ENCODE results near the gene SLFN12L. TPM values are rescaled to one million over a fixed set of nuclear protein-coding genes. Genes with fewer than 3 reads are reported as not detected.

SLFN12L gene
- total and polyA plus RNA-seq, 2 donors: 1.2 to 3.7 TPM

- peaks cover 2 to 27% of the 10 kb centered on the region in 2 donors for H3K4me1 ChIP-seq (ENCODE audit: control insufficient read depth in 2 of 2, insufficient read depth in 2 of 2, low read length in 2 of 2)
- H3K36me3 ChIP-seq (ENCODE audit: control insufficient read depth in 2 of 2, insufficient read depth in 2 of 2, low read length in 1 of 2): no peaks in the 10 kb centered on the region
- peaks cover 50 to 88% of the 10 kb centered on the region in 2 donors for H3K27me3 ChIP-seq (ENCODE audit: control insufficient read depth in 2 of 2, insufficient read depth in 1 of 2, low read length in 1 of 2)
- no peak overlapping the region for H3K27ac ChIP-seq (ENCODE audit: low read depth in 1 of 2, low read length in 1 of 2)
- peaks cover 1 to 7% of the 10 kb centered on the region in 2 donors for H3K9me3 ChIP-seq (ENCODE audit: control insufficient read depth in 2 of 2, insufficient read depth in 1 of 2, low read length in 1 of 2)
- peak in 1 of 9 donors; percentile 11 for DNase-seq (ENCODE audit: low read depth in 6 of 9, low spot score in 9 of 9)
- 29% methylated on average over 30 of the region's 30 CpGs for WGBS
- no peak overlapping the region for H3K4me3 ChIP-seq (ENCODE audit: low read length in 2 of 2)
These were observed 40.8 kb downstream of the SLFN12L start for GRCh38 chr17:35496451-35497290.

GRCh38 chr17:35493040-35493439 lies 44.4 kb downstream of the SLFN12L start:
- Histone ChIP-seq H3K9me3 (ENCODE audit: control insufficient read depth in 2 of 2, insufficient read depth in 1 of 2, low read length in 1 of 2) (peaks cover 3 to 20% of the 10 kb centered on the region in 2 donors), H3K36me3 (ENCODE audit: control insufficient read depth in 2 of 2, insufficient read depth in 2 of 2, low read length in 1 of 2) (no peaks in the 10 kb centered on the region), H3K4me3 (ENCODE audit: low read length in 2 of 2) (no peak overlapping the region), H3K27me3 (ENCODE audit: control insufficient read depth in 2 of 2, insufficient read depth in 1 of 2, low read length in 1 of 2) (peaks cover 70 to 98% of the 10 kb centered on the region in 2 donors), H3K4me1 (ENCODE audit: control insufficient read depth in 2 of 2, insufficient read depth in 2 of 2, low read length in 2 of 2) (peaks cover under 1 to 34% of the 10 kb centered on the region in 2 donors), H3K27ac (ENCODE audit: low read depth in 1 of 2, low read length in 1 of 2) (no peak overlapping the region)
- no peak for DNase-seq (ENCODE audit: low read depth in 6 of 9, low spot score in 9 of 9)
- WGBS: 4% methylated on average over 2 of the region's 2 CpGs

GRCh38 chr17:35491417-35491816 lies 46.1 kb downstream of the SLFN12L start:
- H3K36me3 ChIP-seq (ENCODE audit: control insufficient read depth in 2 of 2, insufficient read depth in 2 of 2, low read length in 1 of 2): no peaks in the 10 kb centered on the region
- H3K27me3 ChIP-seq (ENCODE audit: control insufficient read depth in 2 of 2, insufficient read depth in 1 of 2, low read length in 1 of 2): peaks cover 54 to 98% of the 10 kb centered on the region in 2 donors
- no peak overlapping the region for H3K27ac ChIP-seq (ENCODE audit: low read depth in 1 of 2, low read length in 1 of 2)
- H3K4me1 ChIP-seq (ENCODE audit: control insufficient read depth in 2 of 2, insufficient read depth in 2 of 2, low read length in 2 of 2): peaks cover 4 to 42% of the 10 kb centered on the region in 2 donors
- peaks cover 3 to 17% of the 10 kb centered on the region in 2 donors for H3K9me3 ChIP-seq (ENCODE audit: control insufficient read depth in 2 of 2, insufficient read depth in 1 of 2, low read length in 1 of 2)
- 24% methylated on average over 3 of the region's 3 CpGs for WGBS
- no peak for DNase-seq (ENCODE audit: low read depth in 6 of 9, low spot score in 9 of 9)
- no peak overlapping the region for H3K4me3 ChIP-seq (ENCODE audit: low read length in 2 of 2)

- DNase-seq (ENCODE audit: low read depth in 6 of 9, low spot score in 9 of 9): peak in 1 of 9 donors; percentile 17
- WGBS: 10% methylated on average over 18 of the region's 18 CpGs
These were observed 47.5 kb downstream of the SLFN12L start for GRCh38 chr17:35489944-35490343.

DNA sequence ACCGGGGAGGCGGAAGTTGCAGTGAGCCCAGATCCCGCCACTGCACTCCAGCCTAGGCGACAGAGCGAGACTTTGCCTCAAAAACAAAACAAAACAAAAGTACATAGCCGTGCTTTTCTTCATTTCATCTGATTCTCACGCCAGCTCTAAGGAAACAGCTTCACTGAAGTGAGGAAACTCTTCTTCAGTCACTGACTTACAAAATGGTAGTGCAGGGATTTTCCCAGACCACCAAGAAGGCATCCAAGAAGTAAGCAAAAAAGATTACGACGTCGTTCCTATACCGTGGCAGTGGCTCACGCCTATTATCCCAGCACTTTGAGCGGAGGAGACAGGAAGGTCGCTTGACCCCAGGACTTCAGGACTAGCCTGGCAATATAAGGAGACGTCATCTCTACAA lies 48.5 kb downstream of the SLFN12L start:
- Histone ChIP-seq H3K36me3 (ENCODE audit: control insufficient read depth in 2 of 2, insufficient read depth in 2 of 2, low read length in 1 of 2) (no peaks in the 10 kb centered on the region), H3K27ac (ENCODE audit: low read depth in 1 of 2, low read length in 1 of 2) (no peak overlapping the region), H3K27me3 (ENCODE audit: control insufficient read depth in 2 of 2, insufficient read depth in 1 of 2, low read length in 1 of 2) (peaks cover 38 to 81% of the 10 kb centered on the region in 2 donors), H3K9me3 (ENCODE audit: control insufficient read depth in 2 of 2, insufficient read depth in 1 of 2, low read length in 1 of 2) (peaks cover 1 to 13% of the 10 kb centered on the region in 2 donors), H3K4me1 (ENCODE audit: control insufficient read depth in 2 of 2, insufficient read depth in 2 of 2, low read length in 2 of 2) (peaks cover 4 to 33% of the 10 kb centered on the region in 2 donors), H3K4me3 (ENCODE audit: low read length in 2 of 2) (no peak overlapping the region)
- DNase-seq (ENCODE audit: low read depth in 6 of 9, low spot score in 9 of 9): peak in 1 of 9 donors; percentile 19
- WGBS: 29% methylated on average over 15 of the region's 15 CpGs

More at GRCh38 chr17:35489944-35490343, 47.5 kb downstream of the SLFN12L start:
- Histone ChIP-seq H3K4me1 (ENCODE audit: control insufficient read depth in 2 of 2, insufficient read depth in 2 of 2, low read length in 2 of 2) (peaks cover 4 to 33% of the 10 kb centered on the region in 2 donors), H3K36me3 (ENCODE audit: control insufficient read depth in 2 of 2, insufficient read depth in 2 of 2, low read length in 1 of 2) (no peaks in the 10 kb centered on the region), H3K27ac (ENCODE audit: low read depth in 1 of 2, low read length in 1 of 2) (no peak overlapping the region), H3K4me3 (ENCODE audit: low read length in 2 of 2) (no peak overlapping the region), H3K27me3 (ENCODE audit: control insufficient read depth in 2 of 2, insufficient read depth in 1 of 2, low read length in 1 of 2) (peaks cover 45 to 88% of the 10 kb centered on the region in 2 donors), H3K9me3 (ENCODE audit: control insufficient read depth in 2 of 2, insufficient read depth in 1 of 2, low read length in 1 of 2) (peaks cover 1 to 13% of the 10 kb centered on the region in 2 donors)

DNA sequence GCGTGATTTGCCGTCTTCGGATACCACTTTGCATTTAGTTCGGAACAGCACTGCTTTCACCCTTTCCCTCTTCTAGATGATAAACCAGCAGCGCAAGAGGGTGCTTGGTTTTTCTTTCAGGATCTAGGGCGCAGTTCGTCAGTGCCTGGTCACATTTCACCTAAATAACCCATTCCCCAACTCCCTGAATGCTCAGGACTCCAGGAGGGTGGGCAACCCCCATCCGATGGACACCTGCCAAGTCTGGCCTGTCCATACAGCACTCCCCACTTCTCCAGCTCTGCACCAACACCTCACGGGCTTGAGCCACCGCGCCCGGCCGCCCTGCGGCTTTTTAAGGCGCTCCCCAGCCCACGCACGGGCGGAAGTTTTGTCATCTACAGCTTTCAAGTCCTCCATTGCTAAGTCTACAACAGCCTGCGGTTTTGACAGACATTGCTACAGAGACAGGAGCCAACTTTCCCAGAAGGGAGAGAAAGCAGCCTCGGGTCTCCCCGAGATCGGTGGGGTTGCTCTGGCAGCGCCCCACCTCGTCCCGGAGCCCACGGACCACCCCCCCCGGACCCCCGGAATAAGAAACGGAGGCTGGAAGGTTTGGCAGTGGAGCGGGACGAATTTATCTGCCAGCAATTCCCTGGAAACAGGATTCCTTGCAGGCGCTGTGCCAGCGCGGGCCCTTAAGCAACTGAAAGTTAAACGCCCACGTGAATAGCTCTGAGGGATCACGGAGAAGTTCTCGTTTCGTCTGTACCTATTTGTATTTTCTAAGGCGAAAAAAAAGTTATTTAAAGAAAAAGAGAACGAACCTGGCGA lies 50.4 kb downstream of the SLFN12L start:
- H3K27me3 ChIP-seq (ENCODE audit: control insufficient read depth in 2 of 2, insufficient read depth in 1 of 2, low read length in 1 of 2): peaks cover 27 to 65% of the 10 kb centered on the region in 2 donors
- peak overlapping the region; percentile 47 to 79 for H3K27ac ChIP-seq (ENCODE audit: low read depth in 1 of 2, low read length in 1 of 2)
- DNase-seq (ENCODE audit: low read depth in 6 of 9, low spot score in 9 of 9): peak in 8 of 9 donors; percentile 36 to 86 (median 59)
- peaks cover 3 to 25% of the 10 kb centered on the region in 2 donors for H3K9me3 ChIP-seq (ENCODE audit: control insufficient read depth in 2 of 2, insufficient read depth in 1 of 2, low read length in 1 of 2)
- peaks cover 4 to 33% of the 10 kb centered on the region in 2 donors for H3K4me1 ChIP-seq (ENCODE audit: control insufficient read depth in 2 of 2, insufficient read depth in 2 of 2, low read length in 2 of 2)
- WGBS: 10% methylated on average over 42 of the region's 42 CpGs
- no peaks in the 10 kb centered on the region for H3K36me3 ChIP-seq (ENCODE audit: control insufficient read depth in 2 of 2, insufficient read depth in 2 of 2, low read length in 1 of 2)
- H3K4me3 ChIP-seq (ENCODE audit: low read length in 2 of 2): peak overlapping the region; percentile 64 to 75

- H3K27ac ChIP-seq (ENCODE audit: low read depth in 1 of 2, low read length in 1 of 2): no peak overlapping the region
- no peak overlapping the region for H3K4me3 ChIP-seq (ENCODE audit: low read length in 2 of 2)
- 88% methylated on average over 5 of the region's 5 CpGs for WGBS
- no peak for DNase-seq (ENCODE audit: low read depth in 6 of 9, low spot score in 9 of 9)
- H3K36me3 ChIP-seq (ENCODE audit: control insufficient read depth in 2 of 2, insufficient read depth in 2 of 2, low read length in 1 of 2): peaks cover 0 to 4% of the 10 kb centered on the region in 2 donors
- H3K4me1 ChIP-seq (ENCODE audit: control insufficient read depth in 2 of 2, insufficient read depth in 2 of 2, low read length in 2 of 2): no peaks in the 10 kb centered on the region
- H3K27me3 ChIP-seq (ENCODE audit: control insufficient read depth in 2 of 2, insufficient read depth in 1 of 2, low read length in 1 of 2): peaks cover 0 to 3% of the 10 kb centered on the region in 2 donors
- H3K9me3 ChIP-seq (ENCODE audit: control insufficient read depth in 2 of 2, insufficient read depth in 1 of 2, low read length in 1 of 2): peaks cover 1 to 12% of the 10 kb centered on the region in 2 donors
These were observed 58.2 kb downstream of the SLFN12L start for GRCh38 chr17:35479271-35479670.

GRCh38 chr17:35477248-35477647 lies 60.2 kb downstream of the SLFN12L start:
- no peak overlapping the region for H3K4me3 ChIP-seq (ENCODE audit: low read length in 2 of 2)
- no peaks in the 10 kb centered on the region for H3K27me3 ChIP-seq (ENCODE audit: control insufficient read depth in 2 of 2, insufficient read depth in 1 of 2, low read length in 1 of 2)
- peaks cover 1 to 2% of the 10 kb centered on the region in 2 donors for H3K9me3 ChIP-seq (ENCODE audit: control insufficient read depth in 2 of 2, insufficient read depth in 1 of 2, low read length in 1 of 2)
- peaks cover 0 to 4% of the 10 kb centered on the region in 2 donors for H3K36me3 ChIP-seq (ENCODE audit: control insufficient read depth in 2 of 2, insufficient read depth in 2 of 2, low read length in 1 of 2)
- no peak for DNase-seq (ENCODE audit: low read depth in 6 of 9, low spot score in 9 of 9)
- no peaks in the 10 kb centered on the region for H3K4me1 ChIP-seq (ENCODE audit: control insufficient read depth in 2 of 2, insufficient read depth in 2 of 2, low read length in 2 of 2)
- 87% methylated on average over 5 of the region's 5 CpGs for WGBS
- no peak overlapping the region for H3K27ac ChIP-seq (ENCODE audit: low read depth in 1 of 2, low read length in 1 of 2)
